IPS DF 6.9 (cell line): ENCODE results near the gene CA6.

Source experiments
- DNase-seq: peaks from one replicate; pipeline ENCODE4 v3.0.0-alpha.2; 2013; ENCODE audit warnings: low read depth, low spot score
- H3K27ac ChIP-seq: one replicate; pipeline ENCODE4 v1.5.1; 2013; ENCODE audit warnings: low read length, control low read depth
- H3K27me3 ChIP-seq: 2 replicates; pipeline ENCODE4 v1.6.1; 2013; ENCODE audit warnings: mild to moderate bottlenecking, low read length; ENCODE audit not compliant: control insufficient read depth, insufficient read depth
- H3K36me3 ChIP-seq: 2 replicates; pipeline ENCODE4 v1.6.1; 2013; ENCODE audit warnings: low read length; ENCODE audit not compliant: control insufficient read depth, insufficient read depth
- H3K4me1 ChIP-seq: 2 replicates; pipeline ENCODE4 v1.6.1; 2013; ENCODE audit warnings: low read length; ENCODE audit not compliant: control insufficient read depth, insufficient read depth
- H3K4me3 ChIP-seq: 2 replicates; pipeline ENCODE4 v1.5.1; 2013; ENCODE audit warnings: mild to moderate bottlenecking, low read length
- H3K9me3 ChIP-seq: 2 replicates; pipeline ENCODE4 v1.6.1; 2013; ENCODE audit warnings: low read length, inconsistent platforms; ENCODE audit not compliant: control insufficient read depth, insufficient read depth
- WGBS: extraction: QIAGEN DNeasy Blood & Tissue Kit; methylation state at CpG from one replicate; pipeline ENCODE4 v1.1.7; 2013; ENCODE audit warnings: mixed read lengths, missing lambda C conversion rate; ENCODE audit not compliant: insufficient read length, insufficient coverage; 5-methylcytosine and 5-hydroxymethylcytosine counted together

Gene CA6

GRCh38 chr1:8969937-8970336, 24.3 kb downstream of the CA6 start:
- H3K36me3 ChIP-seq = no peaks in the 10 kb centered on the region
- no peak overlapping the region for H3K4me3 ChIP-seq
- no CpG with 5 or more reads among the region's 7 CpGs for WGBS
- DNase-seq = no peak
- no peaks in the 10 kb centered on the region for H3K4me1 ChIP-seq
- no peaks in the 10 kb centered on the region for H3K27me3 ChIP-seq
- no peak overlapping the region for H3K27ac ChIP-seq
- H3K9me3 ChIP-seq = no peaks in the 10 kb centered on the region

- H3K27me3 ChIP-seq = no peaks in the 10 kb centered on the region
- no peaks in the 10 kb centered on the region for H3K4me1 ChIP-seq
- WGBS = no CpG with 5 or more reads among the region's 9 CpGs
- H3K9me3 ChIP-seq = no peaks in the 10 kb centered on the region
- DNase-seq = no peak
- no peak overlapping the region for H3K4me3 ChIP-seq
- no peak overlapping the region for H3K27ac ChIP-seq
- H3K36me3 ChIP-seq = no peaks in the 10 kb centered on the region
Measured at GRCh38 chr1:8970870-8971337, 25.2 kb downstream of the CA6 start.

DNA sequence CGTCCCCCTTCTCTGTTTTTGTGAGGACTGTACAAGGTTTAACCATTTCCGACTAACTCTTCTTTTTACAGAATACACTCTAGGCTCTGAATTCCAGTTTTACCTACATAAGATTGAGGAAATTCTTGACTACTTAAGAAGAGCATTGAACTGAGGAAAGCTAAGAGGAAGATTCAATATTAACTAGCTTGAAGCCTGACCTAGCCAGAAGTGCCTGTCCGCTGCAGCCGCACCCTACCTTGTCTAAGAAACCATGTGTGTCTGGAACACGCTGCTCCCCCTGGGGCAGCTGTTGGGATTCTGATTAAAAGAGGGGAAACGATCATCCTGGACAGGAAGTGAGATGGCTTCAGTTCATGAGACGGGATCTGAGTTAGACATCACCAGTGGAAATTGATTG, 28.9 kb downstream of the CA6 start:
- Histone ChIP-seq H3K4me1 (no peaks in the 10 kb centered on the region), H3K27me3 (no peaks in the 10 kb centered on the region), H3K4me3 (no peak overlapping the region), H3K36me3 (no peaks in the 10 kb centered on the region), H3K9me3 (no peaks in the 10 kb centered on the region), H3K27ac (no peak overlapping the region)
- no CpG with 5 or more reads among the region's 7 CpGs for WGBS
- no peak for DNase-seq

GRCh38 chr1:8976338-8976737, 30.7 kb downstream of the CA6 start:
- no CpG with 5 or more reads among the region's 5 CpGs for WGBS
- H3K4me1 ChIP-seq = no peaks in the 10 kb centered on the region
- H3K27me3 ChIP-seq = no peaks in the 10 kb centered on the region
- H3K36me3 ChIP-seq = no peaks in the 10 kb centered on the region
- H3K27ac ChIP-seq = no peak overlapping the region
- no peaks in the 10 kb centered on the region for H3K9me3 ChIP-seq
- DNase-seq = no peak
- H3K4me3 ChIP-seq = no peak overlapping the region

DNA sequence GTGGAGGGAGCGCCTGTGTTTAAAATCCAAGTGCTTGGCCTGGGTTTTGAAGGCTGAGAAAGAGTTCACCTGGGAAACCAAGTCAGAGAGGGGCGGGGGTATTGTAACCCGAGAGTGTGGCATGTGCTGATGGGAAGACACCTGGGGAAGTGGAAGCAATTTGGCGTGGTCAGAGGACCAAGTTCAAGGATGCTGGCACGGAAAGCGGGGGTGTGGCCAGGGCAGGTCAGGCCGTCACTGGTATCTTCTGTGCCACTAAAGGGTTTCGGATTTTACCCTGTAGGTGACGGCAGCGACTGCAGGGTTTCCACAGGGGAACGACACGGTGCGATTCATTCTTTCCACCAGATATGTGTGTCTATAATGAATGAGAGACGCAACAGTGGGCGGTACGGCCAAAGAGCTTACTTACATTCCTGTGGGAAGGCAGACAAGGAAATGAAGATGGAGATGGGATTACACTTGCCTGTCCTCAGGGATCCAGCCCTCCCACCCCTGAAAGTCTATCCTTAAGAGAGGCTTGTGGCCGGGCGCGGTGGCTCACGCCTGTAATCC, 31.3 kb downstream of the CA6 start:
- H3K27me3 ChIP-seq = no peaks in the 10 kb centered on the region
- H3K36me3 ChIP-seq = no peaks in the 10 kb centered on the region
- no peak overlapping the region for H3K4me3 ChIP-seq
- WGBS = no CpG with 5 or more reads among the region's 20 CpGs
- H3K9me3 ChIP-seq = no peaks in the 10 kb centered on the region
- no peak for DNase-seq
- H3K27ac ChIP-seq = no peak overlapping the region
- H3K4me1 ChIP-seq = no peaks in the 10 kb centered on the region

GRCh38 chr1:8980656-8981055, 35.0 kb downstream of the CA6 start:
- Histone ChIP-seq H3K9me3 (no peaks in the 10 kb centered on the region), H3K4me3 (no peak overlapping the region), H3K36me3 (no peaks in the 10 kb centered on the region), H3K27me3 (no peaks in the 10 kb centered on the region), H3K27ac (no peak overlapping the region), H3K4me1 (no peaks in the 10 kb centered on the region)
- WGBS = no CpG with 5 or more reads among the region's 3 CpGs
- no peak for DNase-seq

DNA sequence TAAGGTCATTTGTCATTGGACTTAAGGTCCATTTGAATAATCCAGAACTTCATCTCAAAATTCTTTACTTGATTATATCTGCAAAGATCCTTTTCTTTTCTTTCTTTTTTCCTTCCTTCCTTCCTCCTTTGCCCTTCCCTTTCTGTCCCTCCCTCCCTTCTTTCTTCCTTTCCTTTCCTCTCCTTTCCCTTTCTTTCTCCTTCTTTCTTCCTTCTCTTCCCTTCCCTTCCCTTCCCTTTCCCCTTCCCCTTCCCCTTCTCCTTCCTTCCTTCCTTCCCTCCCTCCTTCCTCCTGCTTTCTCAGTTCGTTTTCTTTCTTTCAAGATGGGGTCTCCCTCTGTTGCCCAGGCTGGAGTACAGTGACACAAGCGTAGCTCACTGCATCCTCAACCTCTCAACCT, 35.5 kb downstream of the CA6 start:
- Histone ChIP-seq H3K27me3 (no peaks in the 10 kb centered on the region), H3K4me3 (no peak overlapping the region)

DNA sequence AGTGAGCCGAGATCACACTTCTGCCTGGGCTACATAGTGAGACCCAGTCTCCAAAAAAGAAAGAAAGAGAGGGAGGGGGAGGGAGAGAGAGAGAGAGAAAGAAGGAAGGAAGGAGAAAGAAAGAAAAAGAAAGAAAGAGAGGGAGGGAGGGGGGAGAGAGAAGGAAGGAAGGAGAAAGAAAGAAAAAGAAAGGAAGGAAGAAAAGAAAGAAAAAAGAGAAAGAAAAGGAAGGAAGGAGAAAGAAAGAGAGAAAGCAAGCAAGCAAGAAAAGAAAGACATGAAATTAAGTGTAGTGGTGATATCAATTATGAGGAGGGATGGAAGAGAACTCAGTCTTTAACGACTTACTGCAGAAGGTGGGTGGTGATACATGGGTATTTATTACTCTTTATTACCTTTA, 38.5 kb downstream of the CA6 start:
- no CpG with 5 or more reads among the region's 2 CpGs for WGBS
- H3K27me3 ChIP-seq = no peaks in the 10 kb centered on the region

More for the DNA sequence above, 35.5 kb downstream of the CA6 start:
- Histone ChIP-seq H3K4me1 (no peaks in the 10 kb centered on the region), H3K36me3 (no peaks in the 10 kb centered on the region), H3K27ac (no peak overlapping the region), H3K9me3 (no peaks in the 10 kb centered on the region)
- WGBS = no CpG with 5 or more reads among the region's 2 CpGs
- no peak for DNase-seq

GRCh38 chr1:8984990-8985389, 39.3 kb downstream of the CA6 start:
- Histone ChIP-seq H3K36me3 (no peaks in the 10 kb centered on the region), H3K27ac (no peak overlapping the region), H3K27me3 (no peaks in the 10 kb centered on the region), H3K4me1 (no peaks in the 10 kb centered on the region), H3K4me3 (no peak overlapping the region), H3K9me3 (no peaks in the 10 kb centered on the region)
- WGBS = no CpG with 5 or more reads among the region's 8 CpGs
- DNase-seq = no peak

More for the DNA sequence above, 38.5 kb downstream of the CA6 start:
- Histone ChIP-seq H3K27ac (no peak overlapping the region), H3K4me3 (no peak overlapping the region), H3K9me3 (no peaks in the 10 kb centered on the region), H3K36me3 (no peaks in the 10 kb centered on the region), H3K4me1 (no peaks in the 10 kb centered on the region)
- DNase-seq = no peak

- Histone ChIP-seq H3K27me3 (no peaks in the 10 kb centered on the region), H3K4me3 (no peak overlapping the region), H3K27ac (no peak overlapping the region), H3K36me3 (no peaks in the 10 kb centered on the region), H3K9me3 (no peaks in the 10 kb centered on the region), H3K4me1 (no peaks in the 10 kb centered on the region)
- WGBS = no CpG with 5 or more reads among the region's 14 CpGs
- no peak for DNase-seq
Measured at GRCh38 chr1:8985915-8986813, 40.5 kb downstream of the CA6 start.
